ENCODE measurements around the gene GDF3.

GDF3 gene

GRCh38 chr12:7667125-7667524, 28.4 kb downstream of the GDF3 start:
- no peak for DNase-seq (ENCODE audit: low read depth in 2 of 2)

- DNase-seq (ENCODE audit: low read depth in 2 of 2) = no peak
Observed at GRCh38 chr12:7666595-7666994, 29.0 kb downstream of the GDF3 start.

GRCh38 chr12:7661741-7662140, 33.8 kb downstream of the GDF3 start:
- DNase-seq (ENCODE audit: low read depth in 2 of 2) = no peak

DNA sequence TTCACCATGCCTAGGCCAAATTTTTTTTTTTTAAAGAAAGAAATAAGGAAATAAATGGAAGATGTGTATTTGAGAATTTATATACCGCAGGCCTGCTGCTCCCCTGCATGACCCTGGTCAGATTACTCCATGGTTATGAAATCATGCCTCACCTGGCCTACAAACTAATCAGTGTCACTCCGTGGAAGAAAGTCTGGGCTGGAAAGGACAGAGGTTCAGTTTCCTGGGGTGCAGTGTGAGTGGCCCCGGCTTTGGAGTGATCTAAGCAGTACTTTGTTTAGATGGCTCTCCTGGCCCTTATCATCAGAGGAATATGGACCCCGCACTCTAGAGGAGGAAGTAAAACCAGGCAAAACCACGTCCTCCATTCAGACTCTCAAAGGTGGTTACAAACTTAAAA, 39.5 kb downstream of the GDF3 start:
- no peak for DNase-seq (ENCODE audit: low read depth in 2 of 2)

GRCh38 chr12:7650091-7650490, 45.5 kb downstream of the GDF3 start:
- DNase-seq (ENCODE audit: low read depth in 2 of 2) = no peak

- DNase-seq (ENCODE audit: low read depth in 2 of 2) = no peak
Observed at GRCh38 chr12:7647071-7647470, 48.5 kb downstream of the GDF3 start.

DNA sequence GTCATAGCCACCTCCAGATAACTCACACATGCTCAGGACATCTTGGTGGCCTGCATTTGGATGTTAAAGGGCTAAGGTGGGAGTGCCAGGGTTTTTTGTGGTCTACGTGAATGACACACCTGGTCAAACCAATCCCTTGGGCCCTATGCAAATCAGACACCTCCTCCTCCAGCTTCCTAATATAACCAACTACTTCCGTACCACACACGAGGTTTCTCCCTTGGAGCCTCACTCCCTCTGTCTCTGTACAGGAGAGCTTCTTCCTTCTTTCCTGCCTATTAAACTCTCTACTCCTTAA, 49.4 kb downstream of the GDF3 start:
- DNase-seq (ENCODE audit: low read depth in 2 of 2) = no peak

DNA sequence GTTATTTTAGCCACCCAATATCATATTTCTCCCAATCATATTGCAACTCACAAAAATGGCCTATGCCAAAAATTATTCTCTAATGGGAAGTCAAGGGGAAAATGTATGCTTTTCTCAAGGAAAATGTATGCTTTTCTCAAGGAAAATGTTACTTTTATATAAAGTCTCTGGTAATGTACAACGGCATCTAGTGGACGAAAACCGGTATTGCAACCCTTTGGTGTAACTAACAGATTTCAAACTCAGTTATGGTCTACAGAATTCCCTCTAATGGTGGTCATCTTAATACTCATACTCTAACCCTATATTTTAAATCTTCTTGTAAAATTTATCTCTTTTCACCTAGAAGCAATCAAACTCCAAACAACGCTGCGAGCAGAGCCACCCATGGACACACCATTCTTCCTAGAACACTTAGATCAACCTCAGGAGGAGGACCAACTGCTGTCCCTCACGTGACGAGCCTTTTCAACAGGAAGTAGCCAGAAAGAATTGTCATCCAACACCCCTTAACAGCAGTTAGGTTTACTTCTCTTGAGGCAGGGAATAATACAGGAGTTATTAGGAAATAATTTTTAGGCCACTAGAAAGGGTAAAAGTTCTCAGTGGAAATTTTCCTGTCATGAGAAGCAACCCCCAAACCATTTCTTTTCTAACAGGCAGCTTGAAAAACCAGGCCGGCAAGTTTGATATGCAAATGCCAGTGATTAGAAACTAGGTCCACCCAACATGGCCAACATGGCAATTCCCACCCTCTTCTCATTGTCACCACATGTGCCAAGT, 50.0 kb downstream of the GDF3 start:
- DNase-seq (ENCODE audit: low read depth in 2 of 2) = no peak

DNA sequence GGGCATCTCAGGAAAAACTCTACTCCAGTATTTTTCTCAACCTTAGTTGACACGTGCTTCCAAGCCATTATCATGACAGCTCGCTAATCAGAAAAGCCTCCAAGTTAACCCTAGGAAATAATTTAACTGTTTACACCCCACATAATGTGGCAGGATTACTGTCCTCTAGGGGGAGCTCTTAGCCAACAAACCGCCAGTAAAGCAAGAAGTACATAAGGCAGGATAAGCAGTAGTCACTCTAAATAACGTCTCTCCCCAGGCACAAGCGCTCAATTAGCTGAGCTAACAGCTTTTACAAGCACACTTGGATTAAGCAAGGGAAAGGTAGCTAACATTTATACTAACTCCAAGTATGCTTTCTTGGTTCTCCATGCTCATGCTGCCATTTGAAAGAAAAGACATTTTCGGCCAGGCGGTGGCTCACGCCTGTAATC, 52.7 kb downstream of the GDF3 start:
- DNase-seq (ENCODE audit: low read depth in 2 of 2) = no peak

DNA sequence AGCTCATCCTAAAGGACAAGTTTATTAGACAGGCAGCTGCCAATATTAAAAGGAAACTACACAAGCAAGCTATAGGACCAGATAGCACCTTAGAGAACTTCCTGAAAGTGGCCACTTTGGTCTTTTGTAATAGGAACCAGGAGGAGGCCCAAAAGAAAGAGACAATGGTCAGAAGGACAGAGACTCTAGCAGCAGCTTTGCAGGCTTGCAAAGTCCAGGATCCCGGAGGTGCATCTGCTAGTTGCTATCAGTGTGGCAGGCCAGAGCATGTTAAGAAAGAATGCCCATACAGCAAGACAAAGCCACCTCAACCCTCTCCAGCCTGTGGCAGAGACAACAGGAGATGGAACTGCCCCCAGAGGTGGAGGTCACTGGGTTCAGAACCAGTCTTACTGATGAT, 53.3 kb downstream of the GDF3 start:
- DNase-seq (ENCODE audit: low read depth in 2 of 2) = no peak

DNA sequence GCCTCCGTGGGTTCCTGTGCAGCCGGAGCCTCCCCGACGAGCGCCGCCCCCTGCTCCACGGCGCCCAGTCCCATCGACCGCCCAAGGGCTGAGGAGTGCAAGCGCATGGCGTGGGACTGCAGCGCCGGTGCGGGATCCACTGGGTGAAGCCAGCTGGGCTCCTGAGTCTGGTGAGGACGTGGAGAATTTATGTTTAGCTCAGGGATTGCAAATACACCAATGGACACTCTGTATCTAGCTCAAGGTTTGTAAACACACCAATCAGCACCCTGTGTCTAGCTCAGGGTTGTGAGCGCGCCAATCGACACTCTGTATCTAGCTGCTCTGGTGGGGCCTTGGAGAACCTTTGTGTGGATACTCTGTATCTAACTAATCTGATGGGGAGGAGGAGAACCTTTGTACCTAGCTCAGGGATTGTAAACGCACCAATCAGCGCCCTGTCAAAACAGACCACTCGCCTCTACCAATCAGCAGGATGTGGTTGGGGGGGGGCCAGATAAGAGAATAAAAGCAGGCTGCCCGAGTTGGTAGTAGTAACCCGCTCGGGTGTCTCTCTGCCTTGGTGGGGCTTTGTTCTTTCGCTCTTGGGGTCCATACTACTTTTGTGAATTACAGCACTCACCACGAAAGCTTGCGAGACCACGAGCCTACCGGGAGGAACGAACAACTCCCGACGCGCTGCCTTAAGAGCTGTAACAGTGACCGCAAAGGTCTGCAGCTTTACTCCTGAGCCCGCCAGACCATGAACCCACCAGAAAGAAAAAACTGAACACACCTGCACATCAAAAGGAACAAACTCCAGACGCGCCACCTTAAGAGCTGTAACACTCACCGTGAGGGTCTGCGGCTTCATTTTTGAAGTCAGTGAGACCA, 55.2 kb downstream of the GDF3 start:
- DNase-seq (ENCODE audit: low read depth in 2 of 2) = peak in 1 of 2 donors; percentile 10

All from activated CD8-positive, alpha-beta memory T cell treated with anti-CD3 and anti-CD28 coated beads for 4 hours (primary cell).